GM12878 (cell line): Measurements from ENCODE around the gene LRRC3C. TPM values are rescaled to one million over a fixed set of nuclear protein-coding genes. Genes with fewer than 3 reads are reported as not detected.

ENCODE experiments used
- ATAC-seq: fragments of 200-7000 bp; cut with Tn5 transposase; 3 replicates; pipeline ENCODE4 v1.9.1; 2020; ENCODE audit warnings: mild to moderate bottlenecking, moderate library complexity
- BruUV-seq: library from RNA; stranded (reverse); fragments of 400-500 nt; replicated peaks from 2 replicates; lab custom pipeline; 2021; lab: Mats Ljungman, UMichigan
- CTCF ChIA-PET: fragments of 300-600 bp; sonication (Branson Sonifier 250); formaldehyde crosslinking; extraction: SDS; loops from one replicate; lab custom pipeline; 2021; ENCODE audit warnings: inconsistent platforms; lab: Yijun Ruan, JAX
- POLR2A ChIA-PET: fragments of 350-600 bp; formaldehyde crosslinking; extraction: SDS; loops from one replicate; lab custom pipeline; 2021; ENCODE audit warnings: inconsistent platforms; lab: Charles Lee
- RAD21 ChIA-PET: fragments of 300-600 bp; sonication (Branson Sonifier 250); formaldehyde crosslinking; loops from one replicate; lab custom pipeline; 2023; ENCODE audit warnings: antibody characterized with exemption; ENCODE audit not compliant: unreplicated experiment; lab: Charles Lee
- SMC1A ChIA-PET: fragments of 300-600 bp; sonication (Branson Sonifier 250); formaldehyde crosslinking; loops from one replicate; lab custom pipeline; 2023; ENCODE audit not compliant: unreplicated experiment, uncharacterized antibody; lab: Charles Lee
- DNase-seq: peaks from one replicate; pipeline ENCODE4 v3.0.0-alpha.2; 2011; ENCODE audit warnings: low read depth, low spot score
- FAIRE-seq: peaks from 3 replicates; lab custom pipeline; 2011; peaks lifted over from hg19 to GRCh38; lab: Jason Lieb, UNC
- H2AFZ ChIP-seq: 2 replicates; pipeline ENCODE4 v1.6.0; 2011; ENCODE audit warnings: low read depth, low read length, control low read depth; ENCODE audit not compliant: control insufficient read depth
- H3K27ac ChIP-seq: 2 replicates; pipeline ENCODE4 v1.5.1; 2011; ENCODE audit warnings: control low read depth; ENCODE audit not compliant: control insufficient read depth, insufficient read depth
- H3K27me3 ChIP-seq, 2 experiments: replicated peaks in 1 of 2; 2 replicates each; pipeline versions ENCODE4 v1.6.0 to v1.6.1; 2011; ENCODE audit warnings: low read length in 1 of 2; ENCODE audit not compliant: control insufficient read depth in 2 of 2, insufficient read depth in 2 of 2
- H3K36me3 ChIP-seq, 2 experiments: 2 replicates each; pipeline ENCODE4 v1.5.1; 2011; ENCODE audit warnings: low read length in 1 of 2; ENCODE audit not compliant: control insufficient read depth in 2 of 2, insufficient read depth in 2 of 2
- H3K4me1 ChIP-seq: 2 replicates; pipeline ENCODE4 v1.6.1; 2011; ENCODE audit warnings: mild to moderate bottlenecking, low read length, moderate library complexity, mixed read lengths; ENCODE audit not compliant: control insufficient read depth, insufficient read depth
- H3K4me2 ChIP-seq: 2 replicates; pipeline ENCODE4 v1.6.0; 2011; ENCODE audit warnings: control low read depth; ENCODE audit not compliant: control insufficient read depth, insufficient read depth
- H3K4me3 ChIP-seq: fragments of 200-600 bp; sonication (generic); 2 replicates; pipeline ENCODE4 v1.5.1; 2016
- H3K79me2 ChIP-seq: 2 replicates; pipeline ENCODE4 v1.6.0; 2011; ENCODE audit warnings: low read length; ENCODE audit not compliant: control insufficient read depth, insufficient read depth
- H3K9ac ChIP-seq: 2 replicates; pipeline ENCODE4 v1.8.0; 2011; ENCODE audit warnings: low read length, control low read depth, mixed read lengths; ENCODE audit not compliant: control insufficient read depth, insufficient read depth
- H3K9me3 ChIP-seq: replicated peaks from 3 replicates; pipeline ENCODE4 v1.5.1; 2011; ENCODE audit warnings: mild to moderate bottlenecking, low read length; ENCODE audit not compliant: control insufficient read depth, insufficient read depth
- H4K20me1 ChIP-seq: 2 replicates; pipeline ENCODE4 v1.6.0; 2011; ENCODE audit not compliant: control insufficient read depth, insufficient read depth
- E2F4 ChIP-seq: IDR thresholded peaks from 2 replicates; pipeline ENCODE4 v1.6.1; 2012; ENCODE audit warnings: low read depth, low read length, improper control_type of control experiment
- HCFC1 ChIP-seq: fragments of 150-350 bp; IDR thresholded peaks from 2 replicates; pipeline ENCODE4 v1.6.1; 2014; ENCODE audit warnings: low read length
- JUND ChIP-seq: IDR thresholded peaks from 2 replicates; pipeline ENCODE4 v1.6.1; 2012; ENCODE audit warnings: low read depth, mild to moderate bottlenecking, low read length, improper control_type of control experiment, moderate library complexity
- NR2C1 ChIP-seq: fragments of 450-650 bp; IDR thresholded peaks from 2 replicates; pipeline ENCODE4 v1.6.1; 2017; ENCODE audit warnings: antibody characterized with exemption, mild to moderate bottlenecking, moderate library complexity
- NR2C2 ChIP-seq: IDR thresholded peaks from 2 replicates; pipeline ENCODE4 v1.6.1; 2011; ENCODE audit warnings: borderline replicate concordance, low read depth; ENCODE audit not compliant: control insufficient read depth, insufficient read length
- RELA ChIP-seq: fragments of 450-650 bp; IDR thresholded peaks from 2 replicates; pipeline ENCODE4 v1.8.0; 2014; ENCODE audit warnings: borderline replicate concordance; ENCODE audit not compliant: partially characterized antibody
- RUNX3 ChIP-seq: IDR thresholded peaks from 2 replicates; pipeline ENCODE4 v1.6.1; 2012; ENCODE audit warnings: low read length, inconsistent platforms
- SUPT20H ChIP-seq: IDR thresholded peaks from 2 replicates; pipeline ENCODE4 v1.6.1; 2011; ENCODE audit warnings: low read depth, mild to moderate bottlenecking, low read length, moderate library complexity, borderline replicate concordance; ENCODE audit not compliant: control insufficient read depth
- ZNF622 ChIP-seq: fragments of 450-650 bp; IDR thresholded peaks from 2 replicates; pipeline ENCODE4 v1.6.1; 2017; ENCODE audit warnings: mild to moderate bottlenecking, inconsistent platforms
- ZNF687 ChIP-seq: fragments of 450-650 bp; IDR thresholded peaks from 2 replicates; pipeline ENCODE4 v1.6.1; 2017; ENCODE audit warnings: mild to moderate bottlenecking, moderate library complexity
- WGBS: methylation state at CpG from one replicate; pipeline ENCODE4 v1.1.6; 2016; ENCODE audit warnings: low lambda C conversion rate; ENCODE audit not compliant: insufficient replicate concordance, insufficient coverage; ENCODE audit errors: missing lambda C conversion rate; 5-methylcytosine and 5-hydroxymethylcytosine counted together
- in situ Hi-C: fragments of 300-500 bp; cut with MboI; formaldehyde crosslinking; loops from 9 replicates; pipeline ENCODE4 v1.14.3; 2018; ENCODE audit warnings: mixed read lengths
- intact Hi-C: fragments of 100-400 bp; cut with micrococcal nuclease; formaldehyde crosslinking; loops from one replicate; pipeline ENCODE4 v1.14.2; 2022; ENCODE audit not compliant: unreplicated experiment
- polyA plus RNA-seq, 11 experiments: library from polyadenylated mRNA; depleted of rRNA in 4 of 11; unstranded in 6 of 11; stranded (reverse) in 5 of 11; fragments of >200 nt; fragmentation: Nextera tagmentation in 4 of 11; fragmentation: Illumina TruSeq in 1 of 11; extraction: Ambion mirVana in 4 of 11; extraction: Trizol in 1 of 11; gene quantifications; 1 replicate in 1 of 11; 2 replicates in 10 of 11; pipeline versions ENCODE4 v1.2.1 to v1.2.3, GENCODE V29; 2011 to 2016; ENCODE audit warnings: inconsistent platforms in 2 of 11, missing spikeins in 2 of 11, low read depth in 1 of 11
- total RNA-seq, 4 experiments: library from RNA; depleted of rRNA in 3 of 4; stranded (reverse); fragments of >200 nt in 3 of 4; fragmentation: Illumina TruSeq in 1 of 4; extraction: Trizol in 1 of 4; gene quantifications; 2 replicates each; pipeline versions ENCODE4 v1.2.1 to v1.2.3, GENCODE V29; 2013 to 2021
- TF ChIP-seq, protein P1 (sequence below): fragments of 150-350 bp; IDR thresholded peaks from 2 replicates; pipeline ENCODE4 v1.6.1; 2014; ENCODE audit warnings: mild to moderate bottlenecking, low read depth, low read length
- TF ChIP-seq, protein P2 (sequence below): fragments of 450-650 bp; formaldehyde crosslinking; IDR thresholded peaks from 2 replicates; pipeline ENCODE4 v1.4.0; 2020; ENCODE audit warnings: mild to moderate bottlenecking, moderate library complexity

Gene LRRC3C
- total and polyA plus RNA-seq, 10 of the 15 experiments (the other 5 are each of a cell fraction or from before 2014, with no cell fraction given) = not detected

- Histone ChIP-seq H3K4me3 (no peak overlapping the region), H3K9me3 (no peaks in the 10 kb centered on the region), H3K36me3 (no peaks in the 10 kb centered on the region), H3K9ac (no peak overlapping the region), H3K4me2 (no peak overlapping the region), H4K20me1 (no peaks in the 10 kb centered on the region), H3K27ac (no peak overlapping the region), H2AFZ (no peak overlapping the region; the same call in 1 of the 2 replicates), H3K79me2 (no peaks in the 10 kb centered on the region), H3K4me1 (peaks cover 3% of the 10 kb centered on the region; the same call in 1 of the 2 replicates), H3K27me3 (no peaks in the 10 kb centered on the region)
- FAIRE-seq = no peak
- 33% methylated on average over 2 of the region's 2 CpGs for WGBS
- ChIA-PET POLR2A (interaction anchor here (1.1 kb wide), 1 partner anchor 9 kb away, joined by 3 read pairs; no protein-coding TSS in a partner anchor), CTCF (interaction anchor here (2.9 kb wide), 1 partner anchor 10 kb away, joined by 18 read pairs; no protein-coding TSS in a partner anchor), RAD21 (no interaction called here), SMC1A (no interaction called here)
- intact Hi-C loops (no loop called here), in situ Hi-C loops (no loop called here)
- no peak for ATAC-seq
- no peak for DNase-seq
- no TSS peak for BruUV-seq
- TF ChIP-seq HCFC1 (no peak), NR2C1 (no peak), ZNF687 (no peak), SUPT20H (no peak), JUND (no peak), E2F4 (no peak), NR2C2 (no peak), RELA (no peak), RUNX3 (no peak), ZNF622 (no peak)
- TF ChIP-seq, protein P1, sequence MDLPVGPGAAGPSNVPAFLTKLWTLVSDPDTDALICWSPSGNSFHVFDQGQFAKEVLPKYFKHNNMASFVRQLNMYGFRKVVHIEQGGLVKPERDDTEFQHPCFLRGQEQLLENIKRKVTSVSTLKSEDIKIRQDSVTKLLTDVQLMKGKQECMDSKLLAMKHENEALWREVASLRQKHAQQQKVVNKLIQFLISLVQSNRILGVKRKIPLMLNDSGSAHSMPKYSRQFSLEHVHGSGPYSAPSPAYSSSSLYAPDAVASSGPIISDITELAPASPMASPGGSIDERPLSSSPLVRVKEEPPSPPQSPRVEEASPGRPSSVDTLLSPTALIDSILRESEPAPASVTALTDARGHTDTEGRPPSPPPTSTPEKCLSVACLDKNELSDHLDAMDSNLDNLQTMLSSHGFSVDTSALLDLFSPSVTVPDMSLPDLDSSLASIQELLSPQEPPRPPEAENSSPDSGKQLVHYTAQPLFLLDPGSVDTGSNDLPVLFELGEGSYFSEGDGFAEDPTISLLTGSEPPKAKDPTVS = no peak
- TF ChIP-seq, protein P2, sequence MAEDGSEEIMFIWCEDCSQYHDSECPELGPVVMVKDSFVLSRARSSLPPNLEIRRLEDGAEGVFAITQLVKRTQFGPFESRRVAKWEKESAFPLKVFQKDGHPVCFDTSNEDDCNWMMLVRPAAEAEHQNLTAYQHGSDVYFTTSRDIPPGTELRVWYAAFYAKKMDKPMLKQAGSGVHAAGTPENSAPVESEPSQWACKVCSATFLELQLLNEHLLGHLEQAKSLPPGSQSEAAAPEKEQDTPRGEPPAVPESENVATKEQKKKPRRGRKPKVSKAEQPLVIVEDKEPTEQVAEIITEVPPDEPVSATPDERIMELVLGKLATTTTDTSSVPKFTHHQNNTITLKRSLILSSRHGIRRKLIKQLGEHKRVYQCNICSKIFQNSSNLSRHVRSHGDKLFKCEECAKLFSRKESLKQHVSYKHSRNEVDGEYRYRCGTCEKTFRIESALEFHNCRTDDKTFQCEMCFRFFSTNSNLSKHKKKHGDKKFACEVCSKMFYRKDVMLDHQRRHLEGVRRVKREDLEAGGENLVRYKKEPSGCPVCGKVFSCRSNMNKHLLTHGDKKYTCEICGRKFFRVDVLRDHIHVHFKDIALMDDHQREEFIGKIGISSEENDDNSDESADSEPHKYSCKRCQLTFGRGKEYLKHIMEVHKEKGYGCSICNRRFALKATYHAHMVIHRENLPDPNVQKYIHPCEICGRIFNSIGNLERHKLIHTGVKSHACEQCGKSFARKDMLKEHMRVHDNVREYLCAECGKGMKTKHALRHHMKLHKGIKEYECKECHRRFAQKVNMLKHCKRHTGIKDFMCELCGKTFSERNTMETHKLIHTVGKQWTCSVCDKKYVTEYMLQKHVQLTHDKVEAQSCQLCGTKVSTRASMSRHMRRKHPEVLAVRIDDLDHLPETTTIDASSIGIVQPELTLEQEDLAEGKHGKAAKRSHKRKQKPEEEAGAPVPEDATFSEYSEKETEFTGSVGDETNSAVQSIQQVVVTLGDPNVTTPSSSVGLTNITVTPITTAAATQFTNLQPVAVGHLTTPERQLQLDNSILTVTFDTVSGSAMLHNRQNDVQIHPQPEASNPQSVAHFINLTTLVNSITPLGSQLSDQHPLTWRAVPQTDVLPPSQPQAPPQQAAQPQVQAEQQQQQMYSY (CRISPR knock-in tag) = no peak
Observed at GRCh38 chr17:39949028-39949427, 21.5 kb downstream of the LRRC3C start.
